GM12878 (cell line): ENCODE data around the gene PPP4R4. TPM values are rescaled to one million over a fixed set of nuclear protein-coding genes. Genes with fewer than 3 reads are reported as not detected.

ENCODE experiments used
- ATAC-seq: fragments of 200-7000 bp; cut with Tn5 transposase; 3 replicates; pipeline ENCODE4 v1.9.1; 2020; ENCODE audit warnings: mild to moderate bottlenecking, moderate library complexity
- BruUV-seq: library from RNA; stranded (reverse); fragments of 400-500 nt; replicated peaks from 2 replicates; lab custom pipeline; 2021; lab: Mats Ljungman, UMichigan
- CTCF ChIA-PET: fragments of 300-600 bp; sonication (Branson Sonifier 250); formaldehyde crosslinking; extraction: SDS; loops from one replicate; lab custom pipeline; 2021; ENCODE audit warnings: inconsistent platforms; lab: Yijun Ruan, JAX
- POLR2A ChIA-PET: fragments of 350-600 bp; formaldehyde crosslinking; extraction: SDS; loops from one replicate; lab custom pipeline; 2021; ENCODE audit warnings: inconsistent platforms; lab: Charles Lee
- RAD21 ChIA-PET: fragments of 300-600 bp; sonication (Branson Sonifier 250); formaldehyde crosslinking; loops from one replicate; lab custom pipeline; 2023; ENCODE audit warnings: antibody characterized with exemption; ENCODE audit not compliant: unreplicated experiment; lab: Charles Lee
- SMC1A ChIA-PET: fragments of 300-600 bp; sonication (Branson Sonifier 250); formaldehyde crosslinking; loops from one replicate; lab custom pipeline; 2023; ENCODE audit not compliant: unreplicated experiment, uncharacterized antibody; lab: Charles Lee
- DNase-seq: peaks from one replicate; pipeline ENCODE4 v3.0.0-alpha.2; 2011; ENCODE audit warnings: low read depth, low spot score
- FAIRE-seq: peaks from 3 replicates; lab custom pipeline; 2011; peaks lifted over from hg19 to GRCh38; lab: Jason Lieb, UNC
- H2AFZ ChIP-seq: 2 replicates; pipeline ENCODE4 v1.6.0; 2011; ENCODE audit warnings: low read depth, low read length, control low read depth; ENCODE audit not compliant: control insufficient read depth
- H3K27ac ChIP-seq: 2 replicates; pipeline ENCODE4 v1.5.1; 2011; ENCODE audit warnings: control low read depth; ENCODE audit not compliant: control insufficient read depth, insufficient read depth
- H3K27me3 ChIP-seq, 2 experiments: replicated peaks in 1 of 2; 2 replicates each; pipeline versions ENCODE4 v1.6.0 to v1.6.1; 2011; ENCODE audit warnings: low read length in 1 of 2; ENCODE audit not compliant: control insufficient read depth in 2 of 2, insufficient read depth in 2 of 2
- H3K36me3 ChIP-seq, 2 experiments: 2 replicates each; pipeline ENCODE4 v1.5.1; 2011; ENCODE audit warnings: low read length in 1 of 2; ENCODE audit not compliant: control insufficient read depth in 2 of 2, insufficient read depth in 2 of 2
- H3K4me1 ChIP-seq: 2 replicates; pipeline ENCODE4 v1.6.1; 2011; ENCODE audit warnings: mild to moderate bottlenecking, low read length, moderate library complexity, mixed read lengths; ENCODE audit not compliant: control insufficient read depth, insufficient read depth
- H3K4me2 ChIP-seq: 2 replicates; pipeline ENCODE4 v1.6.0; 2011; ENCODE audit warnings: control low read depth; ENCODE audit not compliant: control insufficient read depth, insufficient read depth
- H3K4me3 ChIP-seq: fragments of 200-600 bp; sonication (generic); 2 replicates; pipeline ENCODE4 v1.5.1; 2016
- H3K79me2 ChIP-seq: 2 replicates; pipeline ENCODE4 v1.6.0; 2011; ENCODE audit warnings: low read length; ENCODE audit not compliant: control insufficient read depth, insufficient read depth
- H3K9ac ChIP-seq: 2 replicates; pipeline ENCODE4 v1.8.0; 2011; ENCODE audit warnings: low read length, control low read depth, mixed read lengths; ENCODE audit not compliant: control insufficient read depth, insufficient read depth
- H3K9me3 ChIP-seq: replicated peaks from 3 replicates; pipeline ENCODE4 v1.5.1; 2011; ENCODE audit warnings: mild to moderate bottlenecking, low read length; ENCODE audit not compliant: control insufficient read depth, insufficient read depth
- H4K20me1 ChIP-seq: 2 replicates; pipeline ENCODE4 v1.6.0; 2011; ENCODE audit not compliant: control insufficient read depth, insufficient read depth
- CEBPZ ChIP-seq: fragments of 150-350 bp; IDR thresholded peaks from 2 replicates; pipeline ENCODE4 v1.6.1; 2016; ENCODE audit warnings: low read depth, low read length
- CHD4 ChIP-seq: fragments of 200-600 bp; sonication (generic); IDR thresholded peaks from 2 replicates; pipeline ENCODE4 v1.6.1; 2016; ENCODE audit warnings: mild to moderate bottlenecking
- EED ChIP-seq: sonication (generic); IDR thresholded peaks from 2 replicates; pipeline ENCODE4 v1.6.1; 2016; ENCODE audit warnings: antibody characterized with exemption, low read depth
- MEF2B ChIP-seq: fragments of 450-650 bp; IDR thresholded peaks from 2 replicates; pipeline ENCODE4 v1.6.1; 2018; ENCODE audit warnings: mild to moderate bottlenecking, moderate library complexity; ENCODE audit not compliant: partially characterized antibody, poor library complexity, severe bottlenecking
- NFXL1 ChIP-seq: fragments of 450-650 bp; IDR thresholded peaks from 2 replicates; pipeline ENCODE4 v1.6.1; 2017; ENCODE audit warnings: antibody characterized with exemption, mild to moderate bottlenecking, borderline replicate concordance
- PAX8 ChIP-seq: fragments of 450-650 bp; IDR thresholded peaks from 2 replicates; pipeline ENCODE4 v1.6.1; 2017; ENCODE audit warnings: mild to moderate bottlenecking, moderate library complexity
- PBX3 ChIP-seq: IDR thresholded peaks from 2 replicates; pipeline ENCODE4 v1.6.1; 2011; ENCODE audit warnings: mild to moderate bottlenecking, low read depth, low read length, moderate library complexity; ENCODE audit not compliant: insufficient replicate concordance
- PRDM15 ChIP-seq: fragments of 450-650 bp; formaldehyde crosslinking; IDR thresholded peaks from 2 replicates; pipeline ENCODE4 v1.4.0; 2020; ENCODE audit warnings: mild to moderate bottlenecking, moderate library complexity
- RCOR1 ChIP-seq: conservative IDR thresholded peaks from 2 replicates; pipeline ENCODE4 v1.6.1; 2012; ENCODE audit warnings: low read depth, low read length, improper control_type of control experiment
- SMC3 ChIP-seq: IDR thresholded peaks from 2 replicates; pipeline ENCODE4 v1.6.1; 2011; ENCODE audit warnings: low read length, improper control_type of control experiment, borderline replicate concordance
- WRNIP1 ChIP-seq: IDR thresholded peaks from 2 replicates; pipeline ENCODE4 v1.6.1; 2011; ENCODE audit warnings: low read depth, low read length, improper control_type of control experiment, borderline replicate concordance
- ZSCAN29 ChIP-seq: fragments of 450-650 bp; IDR thresholded peaks from 2 replicates; pipeline ENCODE4 v1.6.1; 2017; ENCODE audit warnings: mild to moderate bottlenecking, moderate library complexity
- in situ Hi-C: fragments of 300-500 bp; cut with MboI; formaldehyde crosslinking; loops from 9 replicates; pipeline ENCODE4 v1.14.3; 2018; ENCODE audit warnings: mixed read lengths
- intact Hi-C: fragments of 100-400 bp; cut with micrococcal nuclease; formaldehyde crosslinking; loops from one replicate; pipeline ENCODE4 v1.14.2; 2022; ENCODE audit not compliant: unreplicated experiment
- polyA plus RNA-seq, 11 experiments: library from polyadenylated mRNA; depleted of rRNA in 4 of 11; unstranded in 6 of 11; stranded (reverse) in 5 of 11; fragments of >200 nt; fragmentation: Nextera tagmentation in 4 of 11; fragmentation: Illumina TruSeq in 1 of 11; extraction: Ambion mirVana in 4 of 11; extraction: Trizol in 1 of 11; gene quantifications; 1 replicate in 1 of 11; 2 replicates in 10 of 11; pipeline versions ENCODE4 v1.2.1 to v1.2.3, GENCODE V29; 2011 to 2016; ENCODE audit warnings: inconsistent platforms in 2 of 11, missing spikeins in 2 of 11, low read depth in 1 of 11
- total RNA-seq, 4 experiments: library from RNA; depleted of rRNA in 3 of 4; stranded (reverse); fragments of >200 nt in 3 of 4; fragmentation: Illumina TruSeq in 1 of 4; extraction: Trizol in 1 of 4; gene quantifications; 2 replicates each; pipeline versions ENCODE4 v1.2.1 to v1.2.3, GENCODE V29; 2013 to 2021

Gene PPP4R4
- total and polyA plus RNA-seq, 10 of the 15 experiments (the other 5 are each of a cell fraction or from before 2014, with no cell fraction given): 0.01 to 0.13 (median 0.08) TPM; not detected in 4

- no peaks in the 10 kb centered on the region for H4K20me1 ChIP-seq
- no peaks in the 10 kb centered on the region for H3K79me2 ChIP-seq
- ATAC-seq (no peak), DNase-seq (no peak), FAIRE-seq (no peak)
- H3K27me3 ChIP-seq: no peaks in the 10 kb centered on the region; a peak in 1 of 4 replicates
- ChIA-PET SMC1A (no interaction called here), POLR2A (no interaction called here), RAD21 (no interaction called here), CTCF (no interaction called here)
- no peaks in the 10 kb centered on the region for H3K36me3 ChIP-seq
- no peaks in the 10 kb centered on the region for H3K4me1 ChIP-seq
- H3K9me3 ChIP-seq: no peaks in the 10 kb centered on the region
- intact Hi-C loops (no loop called here), in situ Hi-C loops (no loop called here)
- no peak overlapping the region for H3K4me2 ChIP-seq
- H3K9ac ChIP-seq: no peak overlapping the region
- no TSS peak for BruUV-seq
- H3K27ac ChIP-seq: no peak overlapping the region
- no peak overlapping the region for H3K4me3 ChIP-seq
- no peak overlapping the region for H2AFZ ChIP-seq
- TF ChIP-seq SMC3 (no peak), RCOR1 (no peak), WRNIP1 (no peak), ZSCAN29 (no peak), PAX8 (no peak), MEF2B (no peak), CHD4 (no peak), NFXL1 (no peak), EED (no peak), CEBPZ (no peak), PRDM15 (CRISPR knock-in tag) (no peak), PBX3 (no peak)
Observed at GRCh38 chr14:94237046-94237445, 62.9 kb downstream of the PPP4R4 start.
